HepG2 (cell line): ENCODE measurements around the gene XPNPEP1. TPM values are rescaled to one million over a fixed set of nuclear protein-coding genes. Genes with fewer than 3 reads are reported as not detected.

ENCODE experiments used
- ATAC-seq: fragments of 200-7000 bp; cut with Tn5 transposase; 3 replicates; pipeline ENCODE4 v1.9.1; 2020; ENCODE audit warnings: mild to moderate bottlenecking, moderate library complexity
- BruUV-seq: library from RNA; stranded (reverse); fragments of 400-500 nt; replicated peaks from 2 replicates; lab custom pipeline; 2021; lab: Mats Ljungman, UMichigan
- CTCF ChIA-PET: fragments of 300-600 bp; formaldehyde crosslinking; extraction: SDS; loops from one replicate; lab custom pipeline; 2021; ENCODE audit warnings: low total read pairs, inconsistent platforms, low intra/inter-chr PET ratio; lab: Yijun Ruan, JAX
- POLR2A ChIA-PET: fragments of 350-600 bp; sonication (Branson Sonifier 250); formaldehyde crosslinking; loops from one replicate; lab custom pipeline; 2020; ENCODE audit warnings: antibody characterized with exemption, inconsistent platforms; lab: Yijun Ruan, JAX
- DNase-seq: peaks from one replicate; pipeline ENCODE4 v3.0.0-alpha.2; 2015; ENCODE audit warnings: low spot score
- FAIRE-seq: peaks from 3 replicates; lab custom pipeline; 2011; peaks lifted over from hg19 to GRCh38; lab: Jason Lieb, UNC
- H2AFZ ChIP-seq: one replicate; pipeline ENCODE4 v1.6.1; 2011; ENCODE audit warnings: low read length, inconsistent platforms
- H3K27ac ChIP-seq: fragments of 300-600 bp; 3 replicates; pipeline ENCODE4 v1.8.0; 2011; ENCODE audit warnings: mixed run types, mild to moderate bottlenecking, mixed read lengths, low read length, inconsistent platforms; ENCODE audit not compliant: insufficient read depth; ENCODE audit errors: extremely low read length
- H3K27me3 ChIP-seq, 2 experiments: fragments of 200-600 bp in 1 of 2; 2 replicates in 1 of 2; 3 replicates in 1 of 2; pipeline versions ENCODE4 v1.6.0 to v1.8.0; 2011; ENCODE audit warnings: low read length in 2 of 2, mild to moderate bottlenecking in 2 of 2, moderate library complexity in 2 of 2, inconsistent platforms in 1 of 2; ENCODE audit not compliant: insufficient read depth in 2 of 2, control insufficient read depth in 1 of 2
- H3K36me3 ChIP-seq, 2 experiments: fragments of 200-600 bp in 1 of 2; replicated peaks in 1 of 2; 2 replicates in 1 of 2; 3 replicates in 1 of 2; pipeline versions ENCODE4 v1.5.1 to v1.8.0; 2011; ENCODE audit warnings: low read length in 2 of 2, inconsistent platforms in 1 of 2; ENCODE audit not compliant: insufficient read depth in 2 of 2, control insufficient read depth in 1 of 2
- H3K4me1 ChIP-seq: 2 replicates; pipeline ENCODE4 v1.5.1; 2012; ENCODE audit warnings: low read length, inconsistent platforms; ENCODE audit not compliant: insufficient read depth
- H3K4me2 ChIP-seq: 2 replicates; pipeline ENCODE4 v1.6.0; 2011; ENCODE audit warnings: low read depth, low read length, inconsistent platforms
- H3K4me3 ChIP-seq, 3 experiments: fragments of 200-600 bp in 1 of 3; sonication (generic), shearing (Covaris generic) in 1 of 3; replicated peaks in 1 of 3; 2 replicates each; pipeline ENCODE4 v1.5.1; 2011 to 2016; ENCODE audit warnings: low read length in 3 of 3, inconsistent platforms in 2 of 3, low read depth in 2 of 3, mild to moderate bottlenecking in 2 of 3, control low read depth in 1 of 3, mixed read lengths in 1 of 3; ENCODE audit not compliant: insufficient read depth in 1 of 3
- H3K79me2 ChIP-seq: one replicate; pipeline ENCODE4 v1.6.1; 2011; ENCODE audit warnings: low read length, inconsistent platforms; ENCODE audit not compliant: insufficient read depth
- H3K9ac ChIP-seq: 2 replicates; pipeline ENCODE4 v1.6.0; 2011; ENCODE audit warnings: mild to moderate bottlenecking, low read depth, low read length, inconsistent platforms; ENCODE audit not compliant: insufficient read depth
- H3K9me3 ChIP-seq: 2 replicates; pipeline ENCODE4 v1.5.1; 2012; ENCODE audit warnings: mild to moderate bottlenecking, low read length
- H4K20me1 ChIP-seq: 2 replicates; pipeline ENCODE4 v1.6.0; 2011; ENCODE audit warnings: inconsistent platforms, mild to moderate bottlenecking, low read length, moderate library complexity; ENCODE audit not compliant: insufficient read depth
- IRF9 ChIP-seq: sonication (generic); formaldehyde crosslinking; IDR thresholded peaks from 2 replicates; pipeline ENCODE4 v1.8.0; 2022; ENCODE audit warnings: missing genetic modification reagents, mild to moderate bottlenecking, borderline replicate concordance
- NR1H2 ChIP-seq: sonication (generic); formaldehyde crosslinking; IDR thresholded peaks from 2 replicates; pipeline ENCODE4 v1.8.1; 2022; ENCODE audit warnings: low read depth, missing genetic modification reagents, borderline replicate concordance
- SIN3B ChIP-seq: fragments of 150-350 bp; IDR thresholded peaks from 2 replicates; pipeline ENCODE4 v1.6.1; 2014; ENCODE audit warnings: low read length
- TBP ChIP-seq: sonication (generic); formaldehyde crosslinking; IDR thresholded peaks from 2 replicates; pipeline ENCODE4 v1.5.0; 2020; ENCODE audit warnings: missing genetic modification reagents
- ZNF280D ChIP-seq: sonication (generic); formaldehyde crosslinking; IDR thresholded peaks from 2 replicates; pipeline ENCODE4 v1.5.1; 2020; ENCODE audit warnings: mild to moderate bottlenecking, missing genetic modification reagents
- ZNF430 ChIP-seq: sonication (generic); formaldehyde crosslinking; IDR thresholded peaks from 2 replicates; pipeline ENCODE4 v1.9.0; 2021; ENCODE audit warnings: mild to moderate bottlenecking, missing genetic modification reagents
- WGBS: methylation state at CpG from one replicate; pipeline ENCODE4 v1.1.6; 2017; ENCODE audit warnings: low lambda C conversion rate; 5-methylcytosine and 5-hydroxymethylcytosine counted together
- in situ Hi-C: cut with HindIII; loops from 2 replicates; pipeline ENCODE4 v1.10.0; 2017; ENCODE audit warnings: low pct_unique_long_range_greater_than_20kb; ENCODE audit not compliant: extremely low pct_ligation_motif_present
- intact Hi-C: fragments of 100-400 bp; cut with micrococcal nuclease; formaldehyde crosslinking; loops from one replicate; pipeline ENCODE4 v1.10.0; 2022; ENCODE audit not compliant: unreplicated experiment
- polyA plus RNA-seq, 8 experiments: library from polyadenylated mRNA; depleted of rRNA in 3 of 8; stranded (reverse) in 7 of 8; unstranded in 1 of 8; fragments of >200 nt; fragmentation: Illumina TruSeq in 4 of 8; extraction: Trizol in 4 of 8; gene quantifications; 2 replicates each; pipeline versions ENCODE4 v1.2.1 to v1.2.3, GENCODE V29; 2011 to 2016; ENCODE audit warnings: low read depth in 4 of 8, missing spikeins in 1 of 8, mixed read lengths in 1 of 8; ENCODE audit not compliant: insufficient read depth in 1 of 8
- total RNA-seq, 5 experiments: library from RNA; depleted of rRNA; stranded (reverse); fragments of >200 nt; fragmentation: Illumina TruSeq; extraction: Trizol; gene quantifications; 2 replicates each; pipeline ENCODE4 v1.2.3, GENCODE V29; 2016; ENCODE audit warnings: low read depth in 1 of 5

The XPNPEP1 gene
- total and polyA plus RNA-seq, 2 of the 13 experiments (the other 11 are each of a cell fraction or from before 2014, with no cell fraction given) = 30.3 to 55.5 TPM

- Histone ChIP-seq H3K9me3 (no peaks in the 10 kb centered on the region), H4K20me1 (no peaks in the 10 kb centered on the region), H3K9ac (no peak overlapping the region), H3K4me2 (no peak overlapping the region), H3K4me3 (no peak overlapping the region), H3K79me2 (no peaks in the 10 kb centered on the region), H2AFZ (no peak overlapping the region), H3K27me3 (no peaks in the 10 kb centered on the region), H3K36me3 (no peaks in the 10 kb centered on the region), H3K27ac (no peak overlapping the region), H3K4me1 (peaks cover 94% of the 10 kb centered on the region)
- DNase-seq (no peak), FAIRE-seq (no peak), ATAC-seq (no peak)
- TF ChIP-seq SIN3B = no peak
- no peak for TF ChIP-seq ZNF430
- TF ChIP-seq ZNF280D = no peak
- TF ChIP-seq NR1H2 (CRISPR knock-in tag) = no peak
- TF ChIP-seq IRF9 (CRISPR knock-in tag) = no peak
- TF ChIP-seq TBP (CRISPR knock-in tag) = no peak
- intact Hi-C loops = loop anchor here (10.0 kb wide), 1 partner anchor 145 kb away; no protein-coding TSS in a partner anchor
- ChIA-PET CTCF (no interaction called here), POLR2A (no interaction called here)
- in situ Hi-C loops = loop anchor here (5.0 kb wide), 1 partner anchor 37 kb away; the partner anchor contains the start of gene ADD3
- no TSS peak for BruUV-seq
- WGBS = 81% methylated on average over 8 of the region's 8 CpGs
Observed at GRCh38 chr10:109969760-109970346, 46.5 kb upstream of the XPNPEP1 start.
